ENCODE results near the gene ZNF654.

ZNF654 gene

DNA sequence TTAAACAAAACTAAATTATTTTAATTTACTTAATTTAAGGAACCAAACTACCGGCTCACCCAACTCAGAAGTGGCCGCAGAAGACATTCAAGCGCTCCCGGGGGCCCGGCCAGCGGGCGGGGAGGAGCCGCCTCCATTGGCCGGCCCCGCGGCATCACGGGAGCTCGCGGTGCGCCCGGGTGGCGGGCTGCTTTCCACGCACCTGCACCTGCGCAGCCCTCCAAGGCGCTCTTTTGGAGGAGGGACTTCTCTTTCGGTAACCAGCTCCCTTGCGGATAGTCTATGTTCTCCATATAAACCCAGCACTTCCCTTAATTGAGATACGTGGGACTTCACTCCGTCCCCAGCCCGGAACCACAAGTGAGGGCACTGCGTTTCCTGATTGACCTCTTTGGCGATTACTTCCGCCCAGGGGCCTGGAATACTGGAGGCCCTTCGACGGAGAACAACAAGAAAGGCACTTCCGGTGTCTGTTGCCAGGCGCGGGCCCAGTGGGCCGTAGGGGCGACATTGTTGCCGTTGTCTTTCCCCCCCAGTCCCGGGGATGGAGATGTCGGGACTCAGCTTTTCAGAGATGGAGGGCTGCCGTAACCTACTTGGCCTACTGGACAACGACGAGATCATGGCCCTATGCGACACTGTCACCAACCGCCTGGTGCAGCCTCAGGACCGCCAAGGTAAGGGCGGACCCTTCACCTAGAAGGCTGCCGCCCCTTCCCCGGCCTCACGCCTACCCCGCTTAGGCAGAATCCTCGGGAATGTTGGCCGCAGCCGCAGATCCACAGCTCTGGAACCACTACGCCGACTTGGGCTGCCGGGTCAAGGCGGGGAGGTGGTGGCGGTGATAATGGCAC is 90.7 kb downstream of the ZNF654 start, which contains the start of gene C3orf38:
C3orf38 (plus strand) TSS at position 451 of the 854 bp plus-strand sequence; CDS start at position 545, 94 bp downstream.
- H3K9me3 ChIP-seq (ENCODE audit: control insufficient read depth in 5 of 5, low read length in 5 of 5), result no peaks in the 10 kb centered on the region
- peaks cover 0 to 28% (median 23%) of the 10 kb centered on the region in 5 donors for H3K4me1 ChIP-seq (ENCODE audit: control insufficient read depth in 5 of 5, insufficient read depth in 5 of 5, low read length in 5 of 5)
- H3K9ac ChIP-seq (ENCODE audit: low read length in 5 of 5), result peak within 1 kb of the TSS; percentile 89 to 100 (median 98)
- peaks cover 3 to 14% (median 10%) of the 10 kb centered on the region in 5 donors for H3K36me3 ChIP-seq (ENCODE audit: control insufficient read depth in 5 of 5, insufficient read depth in 5 of 5, low read length in 5 of 5)
- H3K4me3 ChIP-seq (ENCODE audit: low read depth in 1 of 5, low read length in 5 of 5), result peak within 1 kb of the TSS; percentile 85 to 100 (median 99)
- H3K27ac ChIP-seq (ENCODE audit: low read depth, low read length), result peak within 1 kb of the TSS; percentile 94
- H3K27me3 ChIP-seq (ENCODE audit: control insufficient read depth in 5 of 5, insufficient read depth in 4 of 5, low read length in 5 of 5), result no peaks in the 10 kb centered on the region

DNA sequence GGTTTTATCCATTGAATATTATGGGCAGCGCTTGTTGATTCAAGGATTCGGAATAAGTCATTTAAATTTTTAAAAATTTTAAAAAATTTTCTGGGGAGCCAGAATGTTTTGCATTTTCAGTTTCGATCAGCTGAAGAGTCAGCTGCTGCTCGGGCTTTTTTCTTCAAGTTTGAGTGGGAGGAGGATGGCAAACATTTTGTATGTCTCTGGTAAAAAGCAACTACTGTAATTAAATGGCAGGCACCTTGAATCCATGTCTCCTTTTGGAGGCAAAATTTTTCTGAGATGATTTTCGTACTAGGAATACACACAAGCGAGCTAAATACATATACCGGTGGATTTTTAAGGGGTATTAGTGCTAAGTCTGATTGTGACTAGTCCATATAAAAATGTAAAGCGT is 91.3 kb downstream of the ZNF654 start:
- peak overlapping the region; percentile 85 to 100 (median 99) for H3K4me3 ChIP-seq (ENCODE audit: low read depth in 1 of 5, low read length in 5 of 5)
- peaks cover 3 to 19% (median 13%) of the 10 kb centered on the region in 5 donors for H3K36me3 ChIP-seq (ENCODE audit: control insufficient read depth in 5 of 5, insufficient read depth in 5 of 5, low read length in 5 of 5)
- peak overlapping the region; percentile 94 for H3K27ac ChIP-seq (ENCODE audit: low read depth, low read length)
- no peaks in the 10 kb centered on the region for H3K27me3 ChIP-seq (ENCODE audit: control insufficient read depth in 5 of 5, insufficient read depth in 4 of 5, low read length in 5 of 5)
- peaks cover 0 to 28% (median 23%) of the 10 kb centered on the region in 5 donors for H3K4me1 ChIP-seq (ENCODE audit: control insufficient read depth in 5 of 5, insufficient read depth in 5 of 5, low read length in 5 of 5)
- peak overlapping the region; percentile 89 to 100 (median 98) for H3K9ac ChIP-seq (ENCODE audit: low read length in 5 of 5)
- no peaks in the 10 kb centered on the region for H3K9me3 ChIP-seq (ENCODE audit: control insufficient read depth in 5 of 5, low read length in 5 of 5)

DNA sequence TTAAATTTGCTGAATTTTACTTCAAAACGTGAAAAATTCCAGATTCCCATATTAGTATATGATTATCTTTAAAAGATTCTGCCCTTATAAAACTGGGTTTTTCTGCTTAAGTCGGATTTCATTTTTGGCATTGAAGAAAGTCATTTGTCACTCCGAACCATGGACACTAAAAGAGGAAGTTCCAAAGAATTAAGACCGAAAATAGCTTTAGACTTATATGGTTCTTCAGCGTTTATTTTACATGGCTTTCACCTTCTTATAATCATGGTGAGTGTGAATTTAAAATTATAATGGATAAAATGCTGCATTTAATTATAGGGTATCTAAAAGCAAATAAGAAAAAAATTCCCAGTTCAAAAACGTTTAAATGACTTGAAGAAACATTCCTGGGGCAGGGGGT is 91.8 kb downstream of the ZNF654 start:
- H3K36me3 ChIP-seq (ENCODE audit: control insufficient read depth in 5 of 5, insufficient read depth in 5 of 5, low read length in 5 of 5), result peaks cover 4 to 22% (median 13%) of the 10 kb centered on the region in 5 donors
- peaks cover 0 to 28% (median 23%) of the 10 kb centered on the region in 5 donors for H3K4me1 ChIP-seq (ENCODE audit: control insufficient read depth in 5 of 5, insufficient read depth in 5 of 5, low read length in 5 of 5)
- H3K27ac ChIP-seq (ENCODE audit: low read depth, low read length), result peak overlapping the region; percentile 94
- peak overlapping the region in 4 of 5 donors; percentile 89 to 100 (median 94) for H3K9ac ChIP-seq (ENCODE audit: low read length in 5 of 5)
- peak overlapping the region; percentile 85 to 100 (median 99) for H3K4me3 ChIP-seq (ENCODE audit: low read depth in 1 of 5, low read length in 5 of 5)
- H3K9me3 ChIP-seq (ENCODE audit: control insufficient read depth in 5 of 5, low read length in 5 of 5), result no peaks in the 10 kb centered on the region
- H3K27me3 ChIP-seq (ENCODE audit: control insufficient read depth in 5 of 5, insufficient read depth in 4 of 5, low read length in 5 of 5), result no peaks in the 10 kb centered on the region

DNA sequence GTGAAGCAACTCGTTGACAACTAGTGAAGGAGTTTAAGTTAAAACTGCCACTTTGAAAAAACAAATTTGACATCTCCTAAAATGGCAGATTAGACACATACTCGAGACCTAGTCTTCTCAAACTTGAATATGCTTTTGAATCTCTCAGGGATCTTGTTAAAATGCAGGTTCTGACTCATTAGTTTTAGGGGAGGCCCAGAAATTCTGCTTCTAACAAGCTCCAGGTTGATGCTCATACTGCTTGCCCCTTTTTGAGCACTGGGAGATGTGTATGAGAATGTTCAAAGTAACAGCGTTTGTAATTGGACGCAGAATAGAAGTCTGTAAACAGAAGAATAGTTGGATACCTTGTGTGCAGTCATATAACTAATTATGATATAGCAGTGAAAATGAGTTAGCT is 92.3 kb downstream of the ZNF654 start:
- Histone ChIP-seq H3K9ac (ENCODE audit: low read length in 5 of 5) (peak overlapping the region in 4 of 5 donors; percentile 7 to 89 (median 60)), H3K4me3 (ENCODE audit: low read depth in 1 of 5, low read length in 5 of 5) (peak overlapping the region in 3 of 5 donors; percentile 11 to 100 (median 99)), H3K27me3 (ENCODE audit: control insufficient read depth in 5 of 5, insufficient read depth in 4 of 5, low read length in 5 of 5) (no peaks in the 10 kb centered on the region)

DNA sequence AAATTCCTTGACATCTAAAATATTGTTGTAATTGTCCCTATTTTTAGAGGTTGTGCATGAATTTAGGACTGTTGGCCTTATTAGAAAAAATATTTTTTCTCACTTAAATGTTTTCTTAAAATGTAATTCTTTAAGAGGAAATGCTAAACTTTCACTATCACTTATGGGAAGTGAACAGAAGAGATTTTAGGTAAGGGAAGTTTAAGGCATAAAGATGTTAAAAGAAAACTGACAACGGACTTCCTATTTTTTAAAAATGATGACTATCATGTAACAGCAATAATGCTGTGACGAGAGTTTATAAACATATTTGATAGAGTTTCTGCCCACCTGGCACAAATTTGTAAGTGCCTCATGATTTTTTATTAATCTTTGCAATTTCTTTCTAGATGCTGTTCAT is 93.8 kb downstream of the ZNF654 start:
- H3K9me3 ChIP-seq (ENCODE audit: control insufficient read depth in 5 of 5, low read length in 5 of 5), result no peaks in the 10 kb centered on the region
- H3K4me1 ChIP-seq (ENCODE audit: control insufficient read depth in 5 of 5, insufficient read depth in 5 of 5, low read length in 5 of 5), result peaks cover 0 to 32% (median 23%) of the 10 kb centered on the region in 5 donors
- H3K27ac ChIP-seq (ENCODE audit: low read depth, low read length), result no peak overlapping the region
- peaks cover 20 to 38% (median 26%) of the 10 kb centered on the region in 5 donors for H3K36me3 ChIP-seq (ENCODE audit: control insufficient read depth in 5 of 5, insufficient read depth in 5 of 5, low read length in 5 of 5)
- no peak overlapping the region for H3K4me3 ChIP-seq (ENCODE audit: low read depth in 1 of 5, low read length in 5 of 5)
- no peaks in the 10 kb centered on the region for H3K27me3 ChIP-seq (ENCODE audit: control insufficient read depth in 5 of 5, insufficient read depth in 4 of 5, low read length in 5 of 5)
- H3K9ac ChIP-seq (ENCODE audit: low read length in 5 of 5), result no peak overlapping the region

More for the DNA sequence above, 92.3 kb downstream of the ZNF654 start:
- no peak overlapping the region for H3K27ac ChIP-seq (ENCODE audit: low read depth, low read length)
- H3K4me1 ChIP-seq (ENCODE audit: control insufficient read depth in 5 of 5, insufficient read depth in 5 of 5, low read length in 5 of 5), result peaks cover 0 to 28% (median 23%) of the 10 kb centered on the region in 5 donors
- no peaks in the 10 kb centered on the region for H3K9me3 ChIP-seq (ENCODE audit: control insufficient read depth in 5 of 5, low read length in 5 of 5)
- H3K36me3 ChIP-seq (ENCODE audit: control insufficient read depth in 5 of 5, insufficient read depth in 5 of 5, low read length in 5 of 5), result peaks cover 10 to 27% (median 18%) of the 10 kb centered on the region in 5 donors

DNA sequence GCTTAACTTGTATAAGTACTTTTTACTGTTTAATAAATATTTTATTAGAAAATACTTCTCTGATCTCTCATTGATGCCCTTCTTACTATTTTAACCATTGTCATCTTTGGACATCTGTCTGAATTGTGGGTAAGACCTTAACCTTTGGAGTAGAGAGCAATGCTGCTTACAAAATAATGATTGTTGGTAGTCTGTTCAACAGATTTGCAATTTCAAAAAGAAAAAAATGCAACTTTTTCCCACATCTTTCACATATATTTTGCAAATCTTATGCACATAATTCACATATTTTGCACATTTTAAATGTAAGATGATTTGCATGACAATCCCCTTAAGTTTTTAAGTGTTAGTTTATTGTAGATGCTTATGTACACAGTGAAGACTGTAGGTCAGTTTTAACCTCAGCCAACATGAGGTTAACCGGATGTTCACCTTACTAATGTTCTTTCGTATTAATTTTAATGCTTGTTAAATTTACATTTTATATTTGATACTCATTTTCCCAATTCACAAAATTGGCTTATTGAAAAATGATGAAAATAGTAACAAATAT is 107.4 kb downstream of the ZNF654 start:
- H3K36me3 ChIP-seq (ENCODE audit: control insufficient read depth in 5 of 5, insufficient read depth in 5 of 5, low read length in 5 of 5), result peaks cover 0 to 4% (median 0%) of the 10 kb centered on the region in 5 donors
- H3K9ac ChIP-seq (ENCODE audit: low read length in 5 of 5), result no peak overlapping the region
- H3K27ac ChIP-seq (ENCODE audit: low read depth, low read length), result no peak overlapping the region
- H3K9me3 ChIP-seq (ENCODE audit: control insufficient read depth in 5 of 5, low read length in 5 of 5), result no peaks in the 10 kb centered on the region
- H3K27me3 ChIP-seq (ENCODE audit: control insufficient read depth in 5 of 5, insufficient read depth in 4 of 5, low read length in 5 of 5), result no peaks in the 10 kb centered on the region
- no peaks in the 10 kb centered on the region for H3K4me1 ChIP-seq (ENCODE audit: control insufficient read depth in 5 of 5, insufficient read depth in 5 of 5, low read length in 5 of 5)
- no peak overlapping the region for H3K4me3 ChIP-seq (ENCODE audit: low read depth in 1 of 5, low read length in 5 of 5)

DNA sequence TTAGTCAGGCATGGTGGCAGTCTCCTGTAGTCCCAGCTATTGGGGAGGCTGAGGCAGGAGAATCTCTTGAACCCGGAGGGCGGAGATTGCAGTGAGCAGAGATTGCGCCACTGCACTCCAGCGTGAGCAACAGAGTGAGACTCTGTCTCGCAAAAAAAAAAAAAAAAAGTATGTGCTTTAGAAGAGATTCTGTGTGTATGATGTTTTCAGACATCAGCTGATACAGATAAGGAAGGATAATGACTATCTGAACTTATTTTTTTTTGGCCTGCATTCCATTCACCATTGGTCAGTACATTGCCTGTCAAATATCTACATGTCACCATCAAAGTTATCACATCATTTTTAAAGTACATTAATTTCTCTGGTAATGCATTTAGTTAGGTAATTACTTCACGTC is 108.1 kb downstream of the ZNF654 start:
- Histone ChIP-seq H3K27me3 (ENCODE audit: control insufficient read depth in 5 of 5, insufficient read depth in 4 of 5, low read length in 5 of 5) (no peaks in the 10 kb centered on the region), H3K4me3 (ENCODE audit: low read depth in 1 of 5, low read length in 5 of 5) (no peak overlapping the region), H3K9me3 (ENCODE audit: control insufficient read depth in 5 of 5, low read length in 5 of 5) (no peaks in the 10 kb centered on the region), H3K4me1 (ENCODE audit: control insufficient read depth in 5 of 5, insufficient read depth in 5 of 5, low read length in 5 of 5) (no peaks in the 10 kb centered on the region), H3K9ac (ENCODE audit: low read length in 5 of 5) (no peak overlapping the region), H3K36me3 (ENCODE audit: control insufficient read depth in 5 of 5, insufficient read depth in 5 of 5, low read length in 5 of 5) (peaks cover 0 to 3% (median 0%) of the 10 kb centered on the region in 5 donors), H3K27ac (ENCODE audit: low read depth, low read length) (no peak overlapping the region)

DNA sequence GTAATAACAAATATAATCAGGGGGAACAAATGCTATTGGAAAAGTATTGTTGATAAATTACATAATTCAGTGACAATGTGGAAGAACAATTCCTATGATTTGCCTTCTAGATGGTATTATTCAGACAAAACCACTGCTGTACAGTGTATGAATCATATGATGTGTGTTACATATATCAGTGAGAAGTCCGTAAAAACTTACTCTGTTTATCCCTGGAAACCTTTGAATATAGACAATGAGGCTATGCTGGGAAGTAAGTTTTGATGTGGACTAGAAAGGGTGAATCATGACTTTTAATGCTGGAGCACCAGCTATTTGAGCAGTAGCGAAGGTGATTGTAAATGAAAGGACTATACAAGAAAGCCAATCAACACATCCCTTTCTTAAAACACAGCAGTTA is 108.6 kb downstream of the ZNF654 start:
- no peak overlapping the region for H3K27ac ChIP-seq (ENCODE audit: low read depth, low read length)
- H3K27me3 ChIP-seq (ENCODE audit: control insufficient read depth in 5 of 5, insufficient read depth in 4 of 5, low read length in 5 of 5), result no peaks in the 10 kb centered on the region
- H3K4me1 ChIP-seq (ENCODE audit: control insufficient read depth in 5 of 5, insufficient read depth in 5 of 5, low read length in 5 of 5), result no peaks in the 10 kb centered on the region
- no peaks in the 10 kb centered on the region for H3K36me3 ChIP-seq (ENCODE audit: control insufficient read depth in 5 of 5, insufficient read depth in 5 of 5, low read length in 5 of 5)
- no peaks in the 10 kb centered on the region for H3K9me3 ChIP-seq (ENCODE audit: control insufficient read depth in 5 of 5, low read length in 5 of 5)
- no peak overlapping the region for H3K4me3 ChIP-seq (ENCODE audit: low read depth in 1 of 5, low read length in 5 of 5)
- no peak overlapping the region for H3K9ac ChIP-seq (ENCODE audit: low read length in 5 of 5)

DNA sequence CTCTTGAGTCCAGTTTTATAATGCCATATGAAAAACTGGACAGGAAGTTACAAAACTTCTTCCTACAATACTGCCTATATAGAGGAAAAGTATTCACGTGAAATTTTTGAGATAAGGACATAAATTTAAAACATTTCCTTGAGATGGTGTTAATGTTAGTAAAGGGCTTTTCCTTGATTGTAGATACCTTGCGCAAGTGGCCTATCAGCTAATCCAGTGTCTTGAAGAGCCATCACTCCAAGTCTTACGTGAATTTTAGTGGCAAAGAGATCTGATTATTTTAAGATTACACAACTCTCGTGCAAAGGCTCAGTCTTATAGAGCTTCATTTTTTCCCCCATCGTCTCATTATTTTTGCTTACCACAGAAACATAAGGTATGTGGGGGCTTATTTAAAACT is 109.1 kb downstream of the ZNF654 start:
- Histone ChIP-seq H3K36me3 (ENCODE audit: control insufficient read depth in 5 of 5, insufficient read depth in 5 of 5, low read length in 5 of 5) (no peaks in the 10 kb centered on the region), H3K27me3 (ENCODE audit: control insufficient read depth in 5 of 5, insufficient read depth in 4 of 5, low read length in 5 of 5) (no peaks in the 10 kb centered on the region)

DNA sequence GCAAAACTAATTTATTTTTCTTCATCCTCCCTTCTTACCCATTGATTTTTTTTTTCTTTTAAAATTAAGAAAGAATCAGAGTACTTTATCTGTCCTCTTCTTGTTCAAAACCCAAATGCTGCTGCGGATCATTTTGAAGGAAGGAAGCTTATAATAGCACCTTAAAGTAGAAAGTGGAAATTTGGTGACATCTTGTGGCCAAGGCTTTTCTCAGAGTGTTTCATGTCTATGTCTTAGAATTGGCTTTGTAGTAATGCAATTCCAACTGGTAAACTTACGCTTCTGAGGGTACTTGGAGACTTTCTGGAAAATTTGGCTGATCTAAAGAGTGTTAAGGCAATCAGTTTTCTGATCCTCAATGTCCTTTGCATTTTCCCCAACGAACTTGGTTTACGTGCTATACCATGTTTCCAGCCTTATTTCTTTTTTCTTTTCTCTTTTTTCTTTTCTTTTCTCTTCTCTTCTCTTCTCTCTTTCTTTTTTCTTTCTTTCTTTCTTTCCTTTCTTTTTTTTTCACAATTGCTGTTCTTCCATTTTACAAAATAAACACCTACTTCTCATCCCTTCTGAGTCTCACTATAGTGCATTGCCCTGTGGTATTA is 121.4 kb downstream of the ZNF654 start:
- Histone ChIP-seq H3K36me3 (ENCODE audit: control insufficient read depth in 5 of 5, insufficient read depth in 5 of 5, low read length in 5 of 5) (no peaks in the 10 kb centered on the region), H3K9ac (ENCODE audit: low read length in 5 of 5) (no peak overlapping the region), H3K27me3 (ENCODE audit: control insufficient read depth in 5 of 5, insufficient read depth in 4 of 5, low read length in 5 of 5) (no peaks in the 10 kb centered on the region), H3K9me3 (ENCODE audit: control insufficient read depth in 5 of 5, low read length in 5 of 5) (no peaks in the 10 kb centered on the region), H3K4me3 (ENCODE audit: low read depth in 1 of 5, low read length in 5 of 5) (no peak overlapping the region), H3K4me1 (ENCODE audit: control insufficient read depth in 5 of 5, insufficient read depth in 5 of 5, low read length in 5 of 5) (no peaks in the 10 kb centered on the region), H3K27ac (ENCODE audit: low read depth, low read length) (no peak overlapping the region)

More for the DNA sequence above, 109.1 kb downstream of the ZNF654 start:
- Histone ChIP-seq H3K9ac (ENCODE audit: low read length in 5 of 5) (no peak overlapping the region), H3K27ac (ENCODE audit: low read depth, low read length) (no peak overlapping the region), H3K4me3 (ENCODE audit: low read depth in 1 of 5, low read length in 5 of 5) (no peak overlapping the region), H3K9me3 (ENCODE audit: control insufficient read depth in 5 of 5, low read length in 5 of 5) (no peaks in the 10 kb centered on the region), H3K4me1 (ENCODE audit: control insufficient read depth in 5 of 5, insufficient read depth in 5 of 5, low read length in 5 of 5) (no peaks in the 10 kb centered on the region)

All from subcutaneous abdominal adipose tissue (tissue), 5 donors.